ENCODE data around the gene FAM131C.
"Not testable (repeated sequence)": the region's sequence is repeated elsewhere in the genome, so short reads cannot be mapped to it uniquely, and the experiment has no call there.

FAM131C gene

DNA sequence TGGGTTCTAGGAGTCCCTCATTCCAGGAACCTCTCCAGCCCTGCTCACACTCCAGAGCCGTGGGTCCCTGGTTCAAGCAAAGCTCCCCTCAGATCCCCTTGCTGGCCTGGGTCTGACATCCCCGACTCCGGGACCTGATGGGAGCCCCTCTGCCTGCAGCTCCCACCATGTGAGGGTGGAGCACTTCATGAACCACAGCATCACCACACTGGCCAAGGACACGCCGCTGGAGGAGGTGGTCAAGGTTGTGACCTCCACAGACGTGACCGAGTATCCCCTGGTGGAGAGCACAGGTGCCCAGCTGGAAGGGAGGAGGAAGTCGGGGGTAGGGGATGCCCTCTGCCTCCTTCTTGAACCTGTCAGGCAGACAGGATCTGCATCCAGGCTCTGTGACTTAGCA, 41.9 kb downstream of the FAM131C start:
- DNase-seq, result no peak

GRCh38 chr1:16029288-16029687, 44.2 kb downstream of the FAM131C start:
- DNase-seq, result no peak

GRCh38 chr1:16029003-16029268, 44.5 kb downstream of the FAM131C start:
- not testable (repeated sequence) for DNase-seq

- no peak for DNase-seq
These were observed 45.0 kb downstream of the FAM131C start for GRCh38 chr1:16028237-16029002.

- no peak for DNase-seq
These were observed 46.5 kb downstream of the FAM131C start for GRCh38 chr1:16026723-16027484.

DNA sequence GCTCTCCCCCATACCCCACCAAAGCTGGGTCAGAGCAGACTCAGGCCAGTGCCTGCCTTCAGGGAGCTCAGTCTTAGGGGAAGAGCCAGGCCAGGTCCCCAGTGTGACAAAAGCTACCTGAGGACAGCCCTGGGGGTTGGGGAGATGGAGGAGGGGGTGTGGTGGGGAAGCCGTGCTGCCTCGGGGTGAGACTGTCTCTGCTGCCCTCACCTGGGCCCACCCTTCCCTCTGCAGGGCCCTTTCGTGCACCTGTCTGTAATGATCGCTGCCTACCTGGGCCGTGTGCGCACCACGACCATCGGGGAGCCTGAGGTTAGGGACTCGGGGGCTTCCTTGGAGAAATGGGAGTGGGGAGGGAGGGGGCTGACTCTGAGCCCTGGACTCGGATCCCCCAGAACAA, 47.1 kb downstream of the FAM131C start:
- DNase-seq, result not testable (repeated sequence)

GRCh38 chr1:16023050-16023653, 50.3 kb downstream of the FAM131C start:
- no peak for DNase-seq

DNA sequence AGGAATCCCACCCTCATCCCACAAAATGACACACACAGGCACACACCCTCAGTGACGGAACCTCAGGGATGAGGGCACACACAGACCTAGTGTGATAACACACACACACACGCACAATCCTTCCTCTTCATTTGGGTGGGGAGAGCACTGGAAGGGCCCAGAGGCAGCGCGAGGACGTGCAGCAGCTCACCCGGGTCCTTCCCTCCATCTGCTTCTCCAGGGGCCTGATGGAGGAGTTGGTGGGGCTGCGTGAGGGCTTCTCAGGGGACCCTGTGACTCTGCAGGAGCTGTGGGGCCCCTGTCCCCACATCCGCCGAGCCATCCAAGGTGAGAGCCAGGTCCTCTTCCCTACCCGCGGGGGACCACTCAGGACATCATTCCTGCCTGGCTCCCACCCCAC, 51.1 kb downstream of the FAM131C start:
- DNase-seq, result no peak

GRCh38 chr1:16021681-16022080, 51.8 kb downstream of the FAM131C start, which contains the start of gene CLCNKA:
TSS of gene CLCNKA (plus strand) at chr1:16022036. CDS start at chr1:16022620, 584 bp downstream.
- no peak for DNase-seq

- DNase-seq, result not testable (repeated sequence)
These were observed 52.6 kb downstream of the FAM131C start for GRCh38 chr1:16020878-16021277.

DNA sequence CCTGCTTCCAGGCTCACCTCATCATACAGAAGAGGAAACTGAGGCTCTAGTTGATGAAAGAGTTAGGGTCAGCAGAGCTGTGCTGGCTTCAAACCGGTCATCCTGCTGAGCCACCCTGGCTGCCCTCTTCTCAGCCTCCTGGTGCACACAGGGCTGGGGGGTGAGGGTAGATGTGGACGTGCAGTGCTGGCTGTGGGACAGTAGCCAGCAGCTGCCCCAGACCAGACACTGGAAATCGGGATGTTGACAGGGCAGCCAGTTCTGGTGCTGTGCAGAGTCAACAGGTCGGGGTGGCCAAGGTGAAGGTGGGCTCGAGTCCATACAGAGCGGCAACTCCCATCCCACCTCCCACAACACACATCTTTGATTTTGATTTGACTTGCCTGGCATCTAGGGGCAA, 53.1 kb downstream of the FAM131C start:
- DNase-seq, result no peak

DNA sequence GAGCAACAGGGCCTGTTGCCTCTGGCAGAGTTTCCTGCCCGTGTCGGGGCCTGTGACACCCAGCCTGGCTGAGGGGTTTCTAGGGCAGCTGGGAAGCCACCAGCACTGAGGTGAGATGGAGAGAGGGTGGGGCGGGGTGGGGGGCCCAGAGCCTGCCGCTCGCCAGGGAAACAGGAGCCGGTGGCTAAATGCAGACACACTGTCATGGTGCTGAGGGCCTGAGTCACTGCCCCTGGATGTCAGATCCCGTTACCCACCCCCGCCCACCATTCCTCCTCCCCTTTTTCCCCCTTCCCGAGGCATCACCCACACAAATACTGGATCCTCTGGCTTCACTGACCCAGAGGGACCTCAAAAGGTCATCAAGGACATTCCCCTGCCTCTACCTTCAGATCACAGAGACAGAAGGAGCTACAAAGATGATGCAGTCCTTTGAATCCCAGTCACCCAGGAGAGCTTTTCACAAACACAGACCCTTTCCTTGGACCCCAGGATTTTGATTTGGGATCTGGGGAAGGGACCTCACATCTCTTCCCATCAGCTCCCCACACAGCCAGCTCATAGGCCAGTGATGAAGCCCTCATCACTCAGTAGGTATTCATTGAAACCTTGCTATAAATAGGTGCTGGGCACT, 53.7 kb downstream of the FAM131C start:
- no peak for DNase-seq

DNA sequence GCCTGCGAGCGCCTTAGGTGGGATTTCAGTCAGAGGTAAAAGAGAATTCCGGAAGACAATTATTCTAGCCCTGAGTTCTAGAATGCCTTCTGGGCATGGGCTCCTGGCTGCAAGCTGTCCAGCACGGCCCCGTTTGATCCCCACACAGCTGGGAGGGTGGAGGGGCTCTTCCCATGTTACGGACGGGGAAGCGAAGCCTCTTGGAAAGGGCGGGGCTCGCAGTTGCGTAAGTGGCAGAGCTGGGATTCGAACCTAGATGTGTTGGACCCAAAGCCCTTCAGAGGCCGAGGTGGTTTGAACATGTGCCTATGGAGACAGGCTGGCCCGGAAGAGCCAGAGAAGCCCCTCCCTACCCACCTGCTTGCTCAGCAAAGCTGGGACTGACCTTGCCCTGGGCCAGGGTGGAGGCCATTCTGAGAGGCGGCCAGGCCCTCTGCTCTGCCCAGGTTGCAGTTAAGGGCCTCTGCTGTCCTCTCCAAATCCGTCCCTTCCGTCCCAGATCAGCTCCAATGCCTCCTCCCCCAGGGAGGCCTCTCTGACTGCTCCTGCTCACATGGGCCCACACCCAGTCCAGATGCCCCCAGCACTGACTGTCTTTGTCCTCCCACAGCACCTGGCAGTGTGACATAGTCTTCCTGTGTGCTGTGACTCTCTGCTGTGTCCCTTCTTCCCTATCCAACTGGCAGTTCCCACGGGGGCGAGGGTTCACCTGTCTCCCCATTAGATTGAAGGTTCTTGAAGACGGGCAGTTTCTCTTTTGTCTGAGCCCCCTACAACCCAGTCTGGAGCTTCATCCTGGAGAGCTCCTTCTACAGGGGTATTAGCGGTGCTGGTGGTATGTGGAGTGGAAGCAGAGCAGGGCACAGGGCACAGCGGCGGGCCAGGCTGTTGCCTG, 54.5 kb downstream of the FAM131C start:
- DNase-seq, result no peak

- DNase-seq, result no peak
These were observed 55.1 kb downstream of the FAM131C start for GRCh38 chr1:16018308-16018707.

DNA sequence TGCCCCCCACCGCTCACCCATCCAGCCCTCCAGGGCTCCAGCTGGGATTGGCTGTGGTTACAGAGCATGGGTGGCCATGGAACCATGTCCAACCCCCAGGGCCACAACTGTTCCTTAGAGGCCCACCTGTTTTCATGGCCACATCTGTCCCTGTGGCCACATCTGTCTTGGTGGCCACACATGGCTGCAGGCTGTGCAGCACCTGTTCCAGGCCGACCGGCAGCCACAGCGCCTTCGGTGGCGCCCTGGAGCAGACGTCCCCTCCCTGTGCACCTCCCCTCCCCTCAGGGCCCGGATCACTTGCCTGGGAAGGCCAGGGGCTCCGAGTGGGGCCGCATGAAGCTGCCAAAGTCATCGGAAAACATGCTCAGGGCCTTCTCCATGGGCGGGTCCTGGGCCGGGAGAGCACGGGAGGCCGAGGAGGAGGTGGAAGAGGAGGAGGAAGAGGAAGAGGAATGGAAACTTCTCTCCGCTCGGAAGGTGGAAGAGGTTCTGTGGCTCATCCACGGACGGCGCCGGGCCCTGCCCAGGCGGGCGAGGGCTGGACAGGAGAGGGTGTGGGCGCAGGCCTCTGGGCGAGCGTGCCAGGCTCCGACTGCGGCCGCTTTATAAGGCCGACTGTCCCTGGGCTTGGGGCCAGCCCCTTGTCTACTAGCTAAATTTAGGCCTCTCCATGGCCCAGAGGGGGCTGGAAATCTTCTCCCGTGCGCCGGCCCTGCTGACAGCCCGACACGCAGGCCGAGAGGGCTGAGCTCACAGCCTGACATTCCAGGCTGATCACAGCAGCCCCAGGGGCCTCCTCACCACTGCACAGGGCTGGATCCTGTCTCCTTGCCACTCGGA, 55.8 kb downstream of the FAM131C start, which contains the start of gene HSPB7:
TSS of gene HSPB7 (minus strand) at position 583 of the 843 bp plus-strand sequence. CDS start at position 503, 80 bp downstream.
- no peak for DNase-seq

DNA sequence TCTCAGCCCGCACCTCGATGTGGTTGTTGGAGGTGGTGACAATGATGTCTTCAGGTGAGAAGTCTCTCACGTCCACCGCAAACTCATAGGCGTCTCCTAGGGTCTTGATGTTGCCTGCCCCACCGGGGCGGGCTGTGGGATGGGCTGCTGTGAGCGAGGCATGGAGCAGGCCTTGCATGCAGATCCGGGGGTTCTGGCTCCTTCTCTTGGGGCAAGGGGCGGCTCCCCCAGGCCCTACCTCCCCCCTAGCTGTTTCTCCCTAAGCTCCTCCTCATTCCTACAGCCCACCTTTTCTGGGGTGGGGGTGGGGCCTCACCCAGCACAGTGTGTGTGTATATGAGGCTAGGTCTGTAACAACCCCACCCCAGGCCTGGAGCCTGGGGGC, 56.4 kb downstream of the FAM131C start:
- no peak for DNase-seq

DNA sequence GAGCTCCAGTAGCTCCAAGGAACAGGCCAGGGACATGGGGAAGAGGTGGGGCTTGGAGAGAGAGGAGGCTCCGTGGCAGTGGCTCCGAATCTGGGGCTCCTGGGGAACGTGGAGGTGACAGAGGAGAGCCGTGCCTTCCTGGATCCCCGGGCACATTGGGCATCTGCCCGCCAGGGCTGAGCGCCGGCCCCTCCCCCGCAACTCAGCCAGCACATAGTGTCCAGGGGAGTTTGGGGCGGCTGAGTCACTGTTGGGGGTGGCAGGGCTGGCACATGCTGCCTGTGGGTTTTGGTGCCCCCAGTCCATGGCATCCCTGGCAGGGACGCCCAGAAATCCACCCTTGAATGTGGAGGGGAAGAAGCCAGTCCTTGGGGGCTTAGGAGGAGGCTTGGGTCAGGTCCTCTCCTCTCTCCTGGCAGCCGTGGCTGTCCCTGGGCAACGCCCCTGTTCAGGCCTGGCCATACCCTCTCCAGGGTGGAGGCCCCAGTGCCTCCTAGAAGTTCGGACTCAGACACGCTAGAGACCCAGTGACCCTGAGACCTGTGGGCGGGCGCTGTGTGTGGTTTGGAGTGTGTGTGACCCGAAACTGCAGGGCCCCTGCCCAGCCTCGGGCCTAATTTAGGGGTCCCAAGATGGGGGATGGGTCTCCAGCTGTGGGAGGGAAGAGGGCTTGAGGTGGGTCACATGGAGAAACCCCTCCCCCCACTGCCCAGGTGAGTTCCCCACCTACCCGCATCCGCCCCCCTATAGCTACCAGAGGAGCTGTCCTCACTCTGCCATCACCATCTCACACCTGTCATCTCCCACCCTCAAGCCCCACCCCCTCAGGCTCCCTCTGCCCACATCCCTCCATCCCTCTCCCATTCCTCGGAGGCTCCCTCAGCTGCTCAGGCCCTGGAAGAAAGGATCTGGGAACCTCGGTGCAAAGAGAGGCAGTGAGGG, 57.2 kb downstream of the FAM131C start:
- DNase-seq, result no peak

DNA sequence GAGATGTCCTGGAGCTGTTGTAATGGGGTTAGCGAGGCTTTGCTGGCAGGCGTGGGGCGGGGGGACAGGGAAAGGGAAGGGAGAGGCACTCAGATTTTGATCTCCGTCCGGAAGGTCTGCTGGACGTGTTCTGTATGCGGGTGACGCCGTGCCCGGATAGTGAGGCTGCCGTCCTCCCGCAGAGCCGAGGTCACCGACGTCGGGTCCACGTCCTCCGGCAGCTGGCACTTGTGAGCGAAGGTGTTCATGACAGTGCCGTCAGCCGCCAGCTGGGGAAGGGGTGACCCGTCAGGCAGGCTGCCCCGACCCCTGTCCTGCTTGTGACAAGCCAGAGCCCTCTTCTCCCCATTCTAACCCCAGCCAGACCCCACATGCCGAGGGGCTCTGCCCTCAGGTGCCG, 58.0 kb downstream of the FAM131C start:
- DNase-seq, result no peak

DNA sequence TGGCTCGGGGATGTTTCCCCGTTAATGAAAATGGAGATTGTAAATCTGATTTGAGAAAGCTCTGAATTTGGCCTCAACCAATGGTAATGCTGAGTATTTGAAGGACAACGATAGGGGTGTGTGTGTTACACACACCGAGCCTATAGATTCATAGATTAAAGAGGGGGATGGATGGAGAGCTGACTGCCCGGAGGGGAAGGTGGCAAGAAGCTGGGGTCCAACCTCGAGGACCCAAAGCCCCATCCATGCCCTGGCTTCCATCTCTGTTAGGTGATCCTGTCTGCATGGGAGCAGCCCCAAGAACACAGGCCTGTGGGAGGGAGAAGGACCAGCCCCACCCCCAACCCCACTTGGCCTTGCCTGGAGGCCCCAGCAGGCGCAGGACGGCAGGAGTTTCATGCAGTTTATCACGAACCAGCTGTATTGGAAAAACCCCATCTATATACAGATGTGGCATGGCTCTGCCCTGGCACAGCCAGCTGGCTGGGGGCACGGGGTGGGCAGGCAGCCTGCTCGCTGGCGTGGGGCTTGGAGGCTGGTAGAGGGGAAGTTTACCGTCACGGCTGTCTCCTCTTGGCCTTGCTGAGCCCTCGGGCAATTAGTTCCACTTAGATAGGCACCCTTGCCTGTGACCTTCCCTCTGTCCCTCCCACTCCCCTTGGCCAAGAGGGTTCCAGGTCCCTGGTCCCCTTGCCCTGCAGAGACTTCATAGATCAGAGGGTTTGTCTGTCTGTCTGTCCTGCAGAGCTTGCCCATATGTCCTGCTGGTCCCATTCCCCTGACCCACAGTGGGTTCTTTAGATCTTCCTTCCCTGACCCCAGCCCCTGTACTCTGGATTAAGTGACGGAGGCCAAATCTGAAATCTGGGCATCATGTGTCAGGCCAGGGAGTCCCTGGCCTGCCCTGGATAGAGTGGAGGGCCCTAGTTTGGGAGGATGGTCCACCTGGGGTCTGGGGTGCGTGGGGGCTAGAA, 58.7 kb downstream of the FAM131C start:
- DNase-seq, result no peak
